ENCODE measurements around the gene CNTN5.

DNA sequence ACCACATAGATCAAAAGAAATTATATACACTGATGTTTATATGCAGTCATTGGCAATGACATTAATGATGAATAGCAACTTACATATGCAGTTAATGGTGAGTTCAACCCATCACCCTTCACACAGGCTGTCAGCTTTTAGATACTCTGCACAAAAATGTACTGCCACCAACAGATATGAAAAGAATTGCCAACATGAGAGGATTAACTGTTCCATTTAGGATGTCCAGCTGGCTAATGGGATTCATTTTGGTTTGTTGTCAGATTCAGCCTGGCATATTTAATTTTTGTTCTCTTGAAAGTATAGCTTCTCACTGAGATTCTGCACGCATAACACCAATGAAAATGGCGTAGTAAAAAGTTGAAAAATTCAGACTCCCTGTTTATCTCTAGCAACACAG, 1112.4 kb downstream of the CNTN5 start:
- TF ChIP-seq ZC3H10 (CRISPR knock-in tag; IDR thresholded peaks at IDR 0.05) (no peak), PATZ1 (CRISPR knock-in tag; IDR thresholded peaks at IDR 0.05; ENCODE audit: borderline replicate concordance) (no peak), ZFP30 (CRISPR knock-in tag; IDR thresholded peaks at IDR 0.05) (no peak), OSR1 (CRISPR knock-in tag; IDR thresholded peaks at IDR 0.05) (no peak)

Measured in SK-N-SH treated with all-trans-retinoic acid at 6 μM for 48 hours (cell line).